ENCODE results near the gene COPG2. TPM values are rescaled to one million over a fixed set of nuclear protein-coding genes. Genes with fewer than 3 reads are reported as not detected.
"Not testable (repeated sequence)": the region's sequence is repeated elsewhere in the genome, so short reads cannot be mapped to it uniquely, and the experiment has no call there.

The COPG2 gene
- polyA plus RNA-seq, 2 of the 4 experiments (the other 2 are of a cell fraction): 17.1 to 39.5 TPM

- ChIA-PET CTCF (interaction anchor here (1.0 kb wide), 1 partner anchor 162 kb away, joined by 4 read pairs; no protein-coding TSS in a partner anchor), POLR2A (no interaction called here)
- ATAC-seq: no peak
- DNase-seq (ENCODE audit: low read depth in 1 of 2, low spot score in 1 of 2): peak in 1 of 2 experiments; percentile 3
- Histone ChIP-seq H3K9me3 (no peaks in the 10 kb centered on the region), H3K4me1 (no peaks in the 10 kb centered on the region), H3K4me3 (no peak overlapping the region), H3K4me2 (no peak overlapping the region), H3K27ac (no peak overlapping the region)
- no peak for FAIRE-seq
- TF ChIP-seq SMC3 (IDR thresholded peaks at IDR 0.05) (no peak), POLR2A (IDR thresholded peaks at IDR 0.05; ENCODE audit: low read length) (no peak), CHD4 (IDR thresholded peaks at IDR 0.05; ENCODE audit: borderline replicate concordance) (no peak), ESRRA (IDR thresholded peaks at IDR 0.05; ENCODE audit: borderline replicate concordance, low read length) (no peak), RFX5 (IDR thresholded peaks at IDR 0.05) (no peak), HES2 (IDR thresholded peaks at IDR 0.05) (no peak), KDM1A (IDR thresholded peaks at IDR 0.05; ENCODE audit: low read depth) (no peak), GATA3 (IDR thresholded peaks at IDR 0.05; ENCODE audit: borderline replicate concordance) (no peak), TFCP2L1 (CRISPR knock-in tag; IDR thresholded peaks at IDR 0.05) (no peak), RAD21 (conservative IDR thresholded peaks at IDR 0.05 in 1 of 2, IDR thresholded peaks at IDR 0.05 in 1 of 2) (no peak), HOXB5 (CRISPR knock-in tag; IDR thresholded peaks at IDR 0.05) (no peak), RCOR1 (IDR thresholded peaks at IDR 0.05; ENCODE audit: low read depth, low read length) (no peak), CEBPB (IDR thresholded peaks at IDR 0.05) (no peak), CTCF (IDR thresholded peaks at IDR 0.05) (no peak), NR3C1 (IDR thresholded peaks at IDR 0.05) (no peak), BCL3 (IDR thresholded peaks at IDR 0.05) (no peak), CHD2 (IDR thresholded peaks at IDR 0.05; ENCODE audit: low read length, partially characterized antibody) (no peak), RNF2 (IDR thresholded peaks at IDR 0.05; ENCODE audit: borderline replicate concordance, low read depth) (no peak), ELK1 (IDR thresholded peaks at IDR 0.05; ENCODE audit: low read depth, low read length) (no peak)
- WGBS (ENCODE audit: missing lambda C conversion rate): 93% methylated on average over 4 of the region's 4 CpGs
Observed at GRCh38 chr7:130595986-130596385, 72.6 kb downstream of the COPG2 start.

GRCh38 chr7:130593033-130593432 lies 75.5 kb downstream of the COPG2 start:
- H3K4me2 ChIP-seq: no peak overlapping the region
- H3K4me3 ChIP-seq: no peak overlapping the region
- 93% methylated on average over 1 of the region's 1 CpG for WGBS (ENCODE audit: missing lambda C conversion rate)
- no peaks in the 10 kb centered on the region for H3K4me1 ChIP-seq
- DNase-seq (ENCODE audit: low read depth in 1 of 2, low spot score in 1 of 2) (no peak), ATAC-seq (no peak), FAIRE-seq (no peak)
- H3K9me3 ChIP-seq: no peaks in the 10 kb centered on the region
- CTCF ChIA-PET: no interaction called here
- no peak for TF ChIP-seq TFCP2L1 (CRISPR knock-in tag; IDR thresholded peaks at IDR 0.05)
- no peak for TF ChIP-seq CEBPB (IDR thresholded peaks at IDR 0.05)
- TF ChIP-seq KDM1A (IDR thresholded peaks at IDR 0.05; ENCODE audit: low read depth): no peak
- POLR2A ChIA-PET: no interaction called here
- H3K27ac ChIP-seq: no peak overlapping the region

- WGBS (ENCODE audit: missing lambda C conversion rate): no CpG with 5 or more reads among the region's 30 CpGs
Observed at GRCh38 chr7:130591464-130591863, 77.1 kb downstream of the COPG2 start.

GRCh38 chr7:130585932-130586331 lies 82.6 kb downstream of the COPG2 start:
- H3K27ac ChIP-seq: not testable (repeated sequence)

More at GRCh38 chr7:130591464-130591863, 77.1 kb downstream of the COPG2 start:
- DNase-seq (ENCODE audit: low read depth in 1 of 2, low spot score in 1 of 2); ATAC-seq; H3K27ac ChIP-seq; H3K4me3 ChIP-seq; H3K4me1 ChIP-seq; H3K4me2 ChIP-seq; H3K9me3 ChIP-seq; POLR2A ChIA-PET; FAIRE-seq; CTCF ChIA-PET: not testable (repeated sequence)

GRCh38 chr7:130575110-130575509 lies 93.4 kb downstream of the COPG2 start:
- H3K4me3 ChIP-seq; ATAC-seq; H3K4me1 ChIP-seq; FAIRE-seq; DNase-seq (ENCODE audit: low read depth in 1 of 2, low spot score in 1 of 2); H3K27ac ChIP-seq; H3K4me2 ChIP-seq; H3K9me3 ChIP-seq; CTCF ChIA-PET; POLR2A ChIA-PET: not testable (repeated sequence)
- WGBS (ENCODE audit: missing lambda C conversion rate): 79% methylated on average over 3 of the region's 3 CpGs

More at GRCh38 chr7:130585932-130586331, 82.6 kb downstream of the COPG2 start:
- ATAC-seq; CTCF ChIA-PET; FAIRE-seq; H3K4me2 ChIP-seq; H3K4me3 ChIP-seq; H3K4me1 ChIP-seq; DNase-seq (ENCODE audit: low read depth in 1 of 2, low spot score in 1 of 2); H3K9me3 ChIP-seq; POLR2A ChIA-PET: not testable (repeated sequence)
- WGBS (ENCODE audit: missing lambda C conversion rate): 94% methylated on average over 2 of the region's 2 CpGs

GRCh38 chr7:130570144-130570543 lies 98.4 kb downstream of the COPG2 start:
- H3K4me1 ChIP-seq; H3K4me3 ChIP-seq; ATAC-seq; CTCF ChIA-PET; H3K27ac ChIP-seq; DNase-seq (ENCODE audit: low read depth in 1 of 2, low spot score in 1 of 2); FAIRE-seq; POLR2A ChIA-PET; H3K9me3 ChIP-seq; H3K4me2 ChIP-seq: not testable (repeated sequence)

All from A549 (cell line).